Measurements from ENCODE around the gene TBCK. TPM values are rescaled to one million over a fixed set of nuclear protein-coding genes. Genes with fewer than 3 reads are reported as not detected.

TBCK gene
- total RNA-seq, 1 donor from 2014 or later, result 25.8 TPM

DNA sequence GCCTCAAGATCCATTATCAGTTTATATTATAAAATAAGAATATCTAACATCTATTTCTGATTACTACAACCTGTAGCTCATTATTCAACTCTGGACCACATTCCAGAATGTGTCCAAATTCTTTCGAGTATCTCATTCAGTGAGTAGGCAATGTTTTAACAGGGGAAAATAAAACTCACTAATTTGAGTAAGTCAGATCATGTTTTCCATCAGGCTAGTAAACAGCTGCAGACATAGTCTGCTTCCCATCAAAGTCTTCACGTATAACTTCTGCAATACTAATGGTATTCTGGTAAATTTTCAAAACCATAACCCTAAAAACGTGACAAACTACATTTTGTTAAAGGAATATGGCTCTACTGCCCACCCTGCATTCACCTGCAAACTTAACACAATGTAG is 31.8 kb downstream of the TBCK start:
- no peak for TF ChIP-seq EZH2 (IDR thresholded peaks at IDR 0.05; ENCODE audit: insufficient read depth, low read length)
- FAIRE-seq (no peak), DNase-seq (ENCODE audit: low read depth) (no peak)
- Histone ChIP-seq H3K27me3 (ENCODE audit: insufficient read depth, low read length) (no peaks in the 10 kb centered on the region), H3K4me2 (ENCODE audit: low read length) (no peak overlapping the region), H3K36me3 (ENCODE audit: insufficient read depth, low read length) (no peaks in the 10 kb centered on the region), H3K9ac (ENCODE audit: low read length) (no peak overlapping the region), H3K27ac (ENCODE audit: low read depth, low read length) (no peak overlapping the region), H3K4me3 (ENCODE audit: insufficient read depth, low read depth, low read length) (no peak overlapping the region), H3K4me1 (ENCODE audit: insufficient read depth, low read length) (peaks cover 3% of the 10 kb centered on the region), H4K20me1 (ENCODE audit: insufficient read depth, low read length) (no peaks in the 10 kb centered on the region), H2AFZ (ENCODE audit: low read depth, low read length) (no peak overlapping the region), H3K9me3 (ENCODE audit: insufficient read depth, low read depth, low read length) (no peaks in the 10 kb centered on the region), H3K79me2 (ENCODE audit: insufficient read depth, low read length) (no peaks in the 10 kb centered on the region)
- Mint-ChIP-seq H3K4me1 (ENCODE audit: low read depth, unreplicated experiment) (peaks cover 7% of the 10 kb centered on the region), H3K9me3 (ENCODE audit: unreplicated experiment) (peaks cover 2% of the 10 kb centered on the region), H3K36me3 (ENCODE audit: low read depth, unreplicated experiment) (peaks cover 5% of the 10 kb centered on the region), H3K27ac (ENCODE audit: unreplicated experiment) (no peak overlapping the region), H3K4me3 (ENCODE audit: unreplicated experiment) (no peak overlapping the region), H3K27me3 (ENCODE audit: low read depth, unreplicated experiment) (no peaks in the 10 kb centered on the region)

DNA sequence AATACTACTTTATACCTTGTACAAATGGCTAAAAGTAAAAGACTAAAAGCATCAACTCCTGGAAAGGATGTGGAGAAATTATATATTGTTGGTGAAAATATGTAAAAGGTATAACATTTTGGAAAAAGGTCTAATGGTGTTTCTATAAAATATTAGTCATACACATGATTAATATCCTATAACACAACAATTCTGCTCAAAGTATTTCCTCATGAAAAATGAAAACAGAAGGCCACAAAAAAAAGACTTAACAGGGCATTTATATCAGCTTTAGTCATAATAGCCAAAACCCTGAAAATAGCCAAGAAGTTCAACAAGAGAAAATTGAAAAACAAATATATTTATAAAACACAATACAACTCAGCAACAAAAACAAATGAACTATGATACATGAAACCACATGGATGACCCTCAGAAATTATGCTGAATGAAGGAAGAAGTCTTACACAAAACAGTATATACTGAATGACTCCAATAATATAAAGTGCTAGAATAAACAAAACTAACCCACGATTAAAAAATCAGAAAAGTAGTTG is 38.8 kb downstream of the TBCK start:
- Histone ChIP-seq H3K27me3 (ENCODE audit: insufficient read depth, low read length) (no peaks in the 10 kb centered on the region), H3K36me3 (ENCODE audit: insufficient read depth, low read length) (no peaks in the 10 kb centered on the region), H3K27ac (ENCODE audit: low read depth, low read length) (no peak overlapping the region), H4K20me1 (ENCODE audit: insufficient read depth, low read length) (no peaks in the 10 kb centered on the region), H3K9ac (ENCODE audit: low read length) (no peak overlapping the region), H3K79me2 (ENCODE audit: insufficient read depth, low read length) (no peaks in the 10 kb centered on the region), H3K4me2 (ENCODE audit: low read length) (no peak overlapping the region), H2AFZ (ENCODE audit: low read depth, low read length) (no peak overlapping the region), H3K4me3 (ENCODE audit: insufficient read depth, low read depth, low read length) (no peak overlapping the region), H3K4me1 (ENCODE audit: insufficient read depth, low read length) (no peaks in the 10 kb centered on the region), H3K9me3 (ENCODE audit: insufficient read depth, low read depth, low read length) (no peaks in the 10 kb centered on the region)
- H3K27ac Mint-ChIP-seq (ENCODE audit: unreplicated experiment), result no peak overlapping the region
- H3K27me3 Mint-ChIP-seq (ENCODE audit: low read depth, unreplicated experiment), result no peaks in the 10 kb centered on the region
- H3K4me1 Mint-ChIP-seq (ENCODE audit: low read depth, unreplicated experiment), result peaks cover 5% of the 10 kb centered on the region
- no peak overlapping the region for H3K4me3 Mint-ChIP-seq (ENCODE audit: unreplicated experiment)
- peaks cover 2% of the 10 kb centered on the region for H3K9me3 Mint-ChIP-seq (ENCODE audit: unreplicated experiment)
- TF ChIP-seq, protein P1, sequence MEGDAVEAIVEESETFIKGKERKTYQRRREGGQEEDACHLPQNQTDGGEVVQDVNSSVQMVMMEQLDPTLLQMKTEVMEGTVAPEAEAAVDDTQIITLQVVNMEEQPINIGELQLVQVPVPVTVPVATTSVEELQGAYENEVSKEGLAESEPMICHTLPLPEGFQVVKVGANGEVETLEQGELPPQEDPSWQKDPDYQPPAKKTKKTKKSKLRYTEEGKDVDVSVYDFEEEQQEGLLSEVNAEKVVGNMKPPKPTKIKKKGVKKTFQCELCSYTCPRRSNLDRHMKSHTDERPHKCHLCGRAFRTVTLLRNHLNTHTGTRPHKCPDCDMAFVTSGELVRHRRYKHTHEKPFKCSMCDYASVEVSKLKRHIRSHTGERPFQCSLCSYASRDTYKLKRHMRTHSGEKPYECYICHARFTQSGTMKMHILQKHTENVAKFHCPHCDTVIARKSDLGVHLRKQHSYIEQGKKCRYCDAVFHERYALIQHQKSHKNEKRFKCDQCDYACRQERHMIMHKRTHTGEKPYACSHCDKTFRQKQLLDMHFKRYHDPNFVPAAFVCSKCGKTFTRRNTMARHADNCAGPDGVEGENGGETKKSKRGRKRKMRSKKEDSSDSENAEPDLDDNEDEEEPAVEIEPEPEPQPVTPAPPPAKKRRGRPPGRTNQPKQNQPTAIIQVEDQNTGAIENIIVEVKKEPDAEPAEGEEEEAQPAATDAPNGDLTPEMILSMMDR (IDR thresholded peaks at IDR 0.05; ENCODE audit: insufficient read depth, low read depth, low read length), result no peak
- TF ChIP-seq EZH2 (IDR thresholded peaks at IDR 0.05; ENCODE audit: insufficient read depth, low read length), result no peak
- FAIRE-seq (no peak), DNase-seq (ENCODE audit: low read depth) (no peak)
- H3K36me3 Mint-ChIP-seq (ENCODE audit: low read depth, unreplicated experiment), result peaks cover 3% of the 10 kb centered on the region

DNA sequence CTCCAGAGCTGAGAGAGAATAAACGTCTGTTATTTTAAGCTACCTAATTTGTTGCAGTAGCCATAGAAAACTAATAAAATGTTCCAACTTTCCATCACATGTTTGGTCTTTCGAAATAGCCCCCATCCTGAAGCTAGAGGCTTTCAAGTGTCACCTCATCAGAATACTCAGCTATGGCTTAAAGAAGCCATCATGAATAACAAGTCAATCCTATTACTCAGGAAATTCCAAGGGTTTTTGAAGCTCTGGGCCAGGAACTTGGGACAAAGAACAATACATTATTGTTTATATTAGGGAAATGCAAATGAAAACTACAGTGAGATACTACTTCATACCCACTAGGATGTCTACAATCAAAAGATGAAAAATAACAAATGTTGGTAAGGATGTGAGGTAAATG is 42.2 kb downstream of the TBCK start:
- Histone ChIP-seq H3K27ac (ENCODE audit: low read depth, low read length) (no peak overlapping the region), H2AFZ (ENCODE audit: low read depth, low read length) (no peak overlapping the region), H3K9ac (ENCODE audit: low read length) (no peak overlapping the region), H3K27me3 (ENCODE audit: insufficient read depth, low read length) (no peaks in the 10 kb centered on the region), H4K20me1 (ENCODE audit: insufficient read depth, low read length) (no peaks in the 10 kb centered on the region), H3K9me3 (ENCODE audit: insufficient read depth, low read depth, low read length) (no peaks in the 10 kb centered on the region), H3K36me3 (ENCODE audit: insufficient read depth, low read length) (no peaks in the 10 kb centered on the region), H3K79me2 (ENCODE audit: insufficient read depth, low read length) (no peaks in the 10 kb centered on the region), H3K4me3 (ENCODE audit: insufficient read depth, low read depth, low read length) (no peak overlapping the region), H3K4me2 (ENCODE audit: low read length) (no peak overlapping the region), H3K4me1 (ENCODE audit: insufficient read depth, low read length) (no peaks in the 10 kb centered on the region)
- H3K4me1 Mint-ChIP-seq (ENCODE audit: low read depth, unreplicated experiment), result peaks cover 5% of the 10 kb centered on the region
- no peak for TF ChIP-seq EZH2 (IDR thresholded peaks at IDR 0.05; ENCODE audit: insufficient read depth, low read length)
- TF ChIP-seq, protein P1 (IDR thresholded peaks at IDR 0.05; ENCODE audit: insufficient read depth, low read depth, low read length), result no peak
- peak; percentile 40 for DNase-seq (ENCODE audit: low read depth)
- H3K36me3 Mint-ChIP-seq (ENCODE audit: low read depth, unreplicated experiment), result no peaks in the 10 kb centered on the region
- H3K9me3 Mint-ChIP-seq (ENCODE audit: unreplicated experiment), result no peaks in the 10 kb centered on the region
- H3K4me3 Mint-ChIP-seq (ENCODE audit: unreplicated experiment), result no peak overlapping the region
- H3K27ac Mint-ChIP-seq (ENCODE audit: unreplicated experiment), result no peak overlapping the region
- FAIRE-seq, result peak; percentile 13
- H3K27me3 Mint-ChIP-seq (ENCODE audit: low read depth, unreplicated experiment), result no peaks in the 10 kb centered on the region

All from astrocyte (in vitro differentiated cells and primary cell).